Astrocyte of the cerebellum (primary cell): ENCODE results near the gene DKKL1.

Source experiments
- DNase-seq: peaks from one replicate; pipeline ENCODE4 v3.0.0-alpha.2; 2011; ENCODE audit warnings: low read depth
- H3K4me3 ChIP-seq: 2 replicates; pipeline ENCODE4 v1.5.1; 2011; ENCODE audit warnings: mild to moderate bottlenecking, low read depth, low read length, moderate library complexity
- in situ Hi-C: cut with HindIII; loops from 2 replicates; pipeline ENCODE4 v1.10.0; 2017; ENCODE audit warnings: low sequenced_read_pairs
- TF ChIP-seq, protein P1 (sequence below): IDR thresholded peaks from 2 replicates; pipeline ENCODE4 v1.5.1; 2012; ENCODE audit warnings: low read length, low read depth, moderate library complexity, mild to moderate bottlenecking; ENCODE audit errors: missing control alignments

DKKL1 gene

DNA sequence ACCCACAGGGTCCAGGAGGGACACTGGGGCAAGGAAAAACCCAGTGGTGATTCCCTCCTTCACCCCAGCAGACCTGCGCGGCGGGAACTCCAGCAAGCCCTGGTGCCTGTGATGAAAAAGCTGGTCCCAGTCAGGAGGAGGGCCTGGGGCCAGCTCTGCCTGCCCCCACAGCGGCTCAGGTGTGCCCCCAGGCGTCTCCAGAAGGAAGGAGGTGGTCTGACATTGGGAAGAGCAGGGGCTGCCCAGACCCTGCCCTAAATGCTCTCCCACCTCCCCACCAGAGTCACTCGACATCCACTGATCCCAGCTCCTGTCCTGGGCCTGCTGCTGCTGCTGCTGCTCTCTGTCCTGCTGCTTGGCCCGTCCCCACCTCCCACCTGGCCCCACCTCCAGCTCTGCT lies 53.4 kb downstream of the DKKL1 start:
- DNase-seq, result no peak
- no peak overlapping the region for H3K4me3 ChIP-seq
- in situ Hi-C loops, result no loop called here
- TF ChIP-seq, protein P1, sequence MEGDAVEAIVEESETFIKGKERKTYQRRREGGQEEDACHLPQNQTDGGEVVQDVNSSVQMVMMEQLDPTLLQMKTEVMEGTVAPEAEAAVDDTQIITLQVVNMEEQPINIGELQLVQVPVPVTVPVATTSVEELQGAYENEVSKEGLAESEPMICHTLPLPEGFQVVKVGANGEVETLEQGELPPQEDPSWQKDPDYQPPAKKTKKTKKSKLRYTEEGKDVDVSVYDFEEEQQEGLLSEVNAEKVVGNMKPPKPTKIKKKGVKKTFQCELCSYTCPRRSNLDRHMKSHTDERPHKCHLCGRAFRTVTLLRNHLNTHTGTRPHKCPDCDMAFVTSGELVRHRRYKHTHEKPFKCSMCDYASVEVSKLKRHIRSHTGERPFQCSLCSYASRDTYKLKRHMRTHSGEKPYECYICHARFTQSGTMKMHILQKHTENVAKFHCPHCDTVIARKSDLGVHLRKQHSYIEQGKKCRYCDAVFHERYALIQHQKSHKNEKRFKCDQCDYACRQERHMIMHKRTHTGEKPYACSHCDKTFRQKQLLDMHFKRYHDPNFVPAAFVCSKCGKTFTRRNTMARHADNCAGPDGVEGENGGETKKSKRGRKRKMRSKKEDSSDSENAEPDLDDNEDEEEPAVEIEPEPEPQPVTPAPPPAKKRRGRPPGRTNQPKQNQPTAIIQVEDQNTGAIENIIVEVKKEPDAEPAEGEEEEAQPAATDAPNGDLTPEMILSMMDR, result no peak

- no peak overlapping the region for H3K4me3 ChIP-seq
- TF ChIP-seq, protein P1, result no peak
- in situ Hi-C loops, result no loop called here
- DNase-seq, result no peak
Observed at GRCh38 chr19:49418511-49418910, 54.8 kb downstream of the DKKL1 start.

- H3K4me3 ChIP-seq, result no peak overlapping the region
- TF ChIP-seq, protein P1, result no peak
- in situ Hi-C loops, result no loop called here
- DNase-seq, result no peak
Observed at GRCh38 chr19:49419173-49419572, 55.5 kb downstream of the DKKL1 start.

DNA sequence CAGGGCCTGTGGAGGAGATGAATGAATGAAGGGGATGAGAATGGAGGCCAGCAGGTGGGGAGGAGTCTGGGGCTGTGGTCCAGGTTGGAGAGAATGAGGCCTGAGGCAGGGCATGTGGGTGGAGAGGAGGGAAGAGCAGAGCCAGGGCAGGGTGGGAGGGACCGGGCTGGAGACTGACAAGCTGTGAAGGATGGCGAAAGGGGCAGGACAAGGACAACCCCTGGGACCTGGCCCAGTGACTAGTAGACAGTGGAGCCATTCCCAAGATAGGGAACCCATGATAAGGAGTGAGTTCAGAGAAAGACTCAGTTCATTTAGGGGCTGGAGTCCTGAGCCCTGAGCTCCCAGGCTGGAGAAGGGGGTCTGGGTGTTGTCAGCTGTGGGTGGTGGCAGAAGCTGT lies 56.5 kb downstream of the DKKL1 start:
- TF ChIP-seq, protein P1, result no peak
- no peak for DNase-seq
- in situ Hi-C loops, result no loop called here
- no peak overlapping the region for H3K4me3 ChIP-seq

GRCh38 chr19:49421039-49421877 lies 57.6 kb downstream of the DKKL1 start:
- TF ChIP-seq, protein P1, result no peak
- no peak overlapping the region for H3K4me3 ChIP-seq
- DNase-seq, result no peak

DNA sequence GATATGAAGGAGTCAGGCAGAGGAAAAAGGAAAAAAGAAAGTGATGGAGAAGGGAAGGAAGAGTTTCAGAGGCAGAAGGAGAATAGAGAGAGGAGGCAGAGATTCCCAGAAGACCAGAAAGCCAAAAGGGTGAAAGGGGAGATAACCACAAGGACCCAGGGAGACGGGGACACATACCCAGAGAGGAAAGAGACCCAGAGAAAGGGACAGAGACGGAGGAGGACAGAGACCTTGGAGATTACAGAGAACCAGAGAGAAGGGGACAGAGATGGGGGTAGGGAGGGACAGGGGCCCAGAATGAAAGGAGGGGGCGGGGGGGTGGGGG lies 58.2 kb downstream of the DKKL1 start:
- in situ Hi-C loops, result no loop called here
- H3K4me3 ChIP-seq, result no peak overlapping the region
- DNase-seq, result no peak
- TF ChIP-seq, protein P1, result no peak

More at GRCh38 chr19:49421039-49421877, 57.6 kb downstream of the DKKL1 start:
- in situ Hi-C loops, result no loop called here
